Stomach smooth muscle (tissue), 2 donors: ENCODE results near the gene CDH12.

Experiments used
- H3K27ac ChIP-seq: one replicate; pipeline ENCODE4 v1.7.0; 2013; ENCODE audit warnings: mild to moderate bottlenecking, low read length, inconsistent platforms
- H3K27me3 ChIP-seq, 2 donors: one replicate each; pipeline ENCODE4 v1.7.0; 2013; ENCODE audit warnings: low read length in 2 of 2; ENCODE audit not compliant: insufficient read depth in 2 of 2, control insufficient read depth in 1 of 2
- H3K36me3 ChIP-seq, 2 donors: one replicate each; pipeline ENCODE4 v1.7.0; 2013; ENCODE audit warnings: low read length in 2 of 2; ENCODE audit not compliant: control insufficient read depth in 2 of 2, insufficient read depth in 2 of 2
- H3K4me1 ChIP-seq: one replicate; pipeline ENCODE4 v1.7.0; 2013; ENCODE audit warnings: low read length; ENCODE audit not compliant: control insufficient read depth, insufficient read depth
- H3K4me3 ChIP-seq, 2 donors: one replicate each; pipeline ENCODE4 v1.7.0; 2013; ENCODE audit warnings: low read length in 2 of 2
- H3K9ac ChIP-seq, 2 donors: one replicate each; pipeline ENCODE4 v1.7.0; 2013; ENCODE audit warnings: low read length in 2 of 2, mild to moderate bottlenecking in 1 of 2
- H3K9me3 ChIP-seq, 2 donors: one replicate each; pipeline ENCODE4 v1.7.0; 2013; ENCODE audit warnings: low read length in 2 of 2; ENCODE audit not compliant: control insufficient read depth in 2 of 2
- donor health status: healthy.
- donor health status: Pancreatic carcinoma.

Gene CDH12

DNA sequence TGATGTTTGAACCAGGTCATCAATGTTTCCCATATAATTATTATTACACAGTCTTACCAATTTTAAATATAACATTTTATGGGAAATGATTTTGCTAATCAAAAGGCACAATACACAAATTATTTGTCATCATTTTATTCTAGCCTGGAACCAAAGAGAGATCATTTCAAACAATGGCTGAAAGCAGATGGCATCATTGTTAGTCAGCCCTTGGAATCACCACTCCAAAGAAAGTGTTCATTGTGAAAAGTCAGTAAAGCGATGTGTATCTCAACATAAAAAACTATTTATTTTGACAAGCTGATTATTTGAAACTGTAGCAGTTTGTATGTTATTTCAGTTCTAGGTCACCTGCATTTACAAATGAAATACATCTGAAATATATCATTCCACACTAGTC, 1068.7 kb downstream of the CDH12 start:
- no peaks in the 10 kb centered on the region for H3K4me1 ChIP-seq
- no peaks in the 10 kb centered on the region for H3K36me3 ChIP-seq
- no peak overlapping the region for H3K9ac ChIP-seq
- no peak overlapping the region for H3K4me3 ChIP-seq
- no peaks in the 10 kb centered on the region for H3K27me3 ChIP-seq
- H3K27ac ChIP-seq, result no peak overlapping the region
- H3K9me3 ChIP-seq, result no peaks in the 10 kb centered on the region

DNA sequence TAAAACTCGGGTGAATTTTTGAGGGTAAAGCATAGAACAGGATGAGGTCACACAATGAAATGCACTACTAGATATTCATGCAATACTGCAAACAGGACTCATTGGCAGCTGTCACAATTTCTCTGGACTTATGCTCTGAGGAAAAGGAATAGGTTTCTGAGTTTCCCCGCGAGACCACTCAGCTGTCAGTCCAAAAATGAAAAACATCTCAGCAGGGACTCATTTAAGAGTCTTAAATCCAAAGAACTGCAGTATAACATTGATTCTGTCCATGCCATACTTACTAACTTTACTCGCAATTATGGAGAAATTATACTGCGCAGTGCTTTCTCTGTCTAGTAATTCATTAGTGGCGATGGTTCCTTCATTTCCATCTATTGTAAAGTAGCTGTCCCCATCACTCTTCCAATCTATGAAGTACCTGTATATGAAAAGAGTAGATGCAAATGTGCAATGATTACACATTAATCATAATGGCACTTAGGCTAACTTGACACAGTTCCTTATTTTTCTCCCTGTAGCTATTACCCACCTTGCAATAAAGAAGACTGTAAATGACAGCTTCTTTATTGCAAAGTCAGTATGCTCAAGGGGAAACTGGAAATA, 1070.0 kb downstream of the CDH12 start:
- H3K9me3 ChIP-seq, result no peaks in the 10 kb centered on the region
- H3K4me1 ChIP-seq, result no peaks in the 10 kb centered on the region
- H3K36me3 ChIP-seq, result no peaks in the 10 kb centered on the region
- no peaks in the 10 kb centered on the region for H3K27me3 ChIP-seq
- no peak overlapping the region for H3K27ac ChIP-seq
- H3K4me3 ChIP-seq, result no peak overlapping the region
- H3K9ac ChIP-seq, result no peak overlapping the region

DNA sequence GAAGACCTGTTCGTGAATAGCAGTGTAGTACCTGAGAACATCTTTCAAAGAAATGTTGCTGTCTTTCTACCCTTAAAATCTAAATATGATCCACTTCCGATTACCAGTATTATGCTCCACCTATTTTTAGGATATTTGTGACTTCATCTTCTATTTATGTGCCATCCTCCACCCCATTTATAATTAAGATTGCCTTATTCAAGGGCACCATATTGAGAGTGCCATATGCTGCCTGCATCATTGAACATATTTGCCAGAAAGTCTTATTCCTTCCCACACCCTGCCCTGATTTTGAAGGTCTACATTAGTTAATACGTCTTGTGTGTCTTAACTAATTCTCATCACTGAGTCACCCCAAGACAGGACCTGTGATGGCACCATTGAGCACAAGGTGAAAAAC, 1076.7 kb downstream of the CDH12 start:
- no peaks in the 10 kb centered on the region for H3K9me3 ChIP-seq
- H3K36me3 ChIP-seq, result no peaks in the 10 kb centered on the region
- H3K27me3 ChIP-seq, result no peaks in the 10 kb centered on the region
- H3K27ac ChIP-seq, result no peak overlapping the region
- H3K4me3 ChIP-seq, result no peak overlapping the region
- no peak overlapping the region for H3K9ac ChIP-seq
- no peaks in the 10 kb centered on the region for H3K4me1 ChIP-seq

DNA sequence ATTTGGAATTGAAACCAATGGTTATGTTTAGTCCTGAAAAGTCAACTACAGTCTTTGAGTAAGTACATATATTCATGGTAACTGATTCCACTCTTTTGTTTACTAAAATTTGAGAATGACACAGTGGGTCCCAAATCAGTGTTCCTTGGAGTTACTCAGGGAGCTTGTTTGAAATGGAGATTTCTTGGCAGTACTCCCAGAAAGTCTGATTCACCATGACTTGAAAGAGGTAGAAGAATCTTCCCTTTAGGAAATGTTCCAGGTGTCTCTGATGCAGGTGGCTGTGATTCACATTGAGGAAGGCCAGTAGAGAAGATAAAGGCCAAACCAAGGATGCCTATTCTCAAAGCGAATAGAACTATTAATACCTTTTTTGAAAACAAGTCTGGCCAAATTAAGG, 1078.3 kb downstream of the CDH12 start:
- H3K4me1 ChIP-seq, result no peaks in the 10 kb centered on the region
- H3K27ac ChIP-seq, result no peak overlapping the region
- H3K36me3 ChIP-seq, result no peaks in the 10 kb centered on the region
- no peak overlapping the region for H3K4me3 ChIP-seq
- H3K9ac ChIP-seq, result no peak overlapping the region
- no peaks in the 10 kb centered on the region for H3K9me3 ChIP-seq
- H3K27me3 ChIP-seq, result no peaks in the 10 kb centered on the region

DNA sequence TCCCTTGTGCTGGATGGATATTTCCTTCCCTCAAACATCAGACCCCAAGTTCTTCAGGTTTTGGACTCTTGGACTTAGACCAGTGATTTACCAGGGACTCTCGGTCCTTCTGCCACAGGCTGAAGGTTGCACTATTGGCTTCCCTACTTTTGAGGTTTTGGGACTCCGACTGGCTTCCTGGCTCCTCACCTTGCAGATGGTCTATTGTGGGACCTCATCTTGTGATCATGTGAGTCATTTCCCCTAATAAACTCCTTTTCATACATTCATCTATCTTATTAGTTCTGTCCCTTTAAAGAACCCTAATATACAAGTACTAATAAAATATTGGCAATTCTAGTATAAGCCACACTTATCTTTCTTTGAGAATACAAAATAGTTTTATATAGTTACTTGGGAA, 1078.9 kb downstream of the CDH12 start:
- Histone ChIP-seq H3K9me3 (no peaks in the 10 kb centered on the region), H3K27ac (no peak overlapping the region), H3K27me3 (no peaks in the 10 kb centered on the region), H3K9ac (no peak overlapping the region), H3K36me3 (no peaks in the 10 kb centered on the region), H3K4me3 (no peak overlapping the region), H3K4me1 (no peaks in the 10 kb centered on the region)

DNA sequence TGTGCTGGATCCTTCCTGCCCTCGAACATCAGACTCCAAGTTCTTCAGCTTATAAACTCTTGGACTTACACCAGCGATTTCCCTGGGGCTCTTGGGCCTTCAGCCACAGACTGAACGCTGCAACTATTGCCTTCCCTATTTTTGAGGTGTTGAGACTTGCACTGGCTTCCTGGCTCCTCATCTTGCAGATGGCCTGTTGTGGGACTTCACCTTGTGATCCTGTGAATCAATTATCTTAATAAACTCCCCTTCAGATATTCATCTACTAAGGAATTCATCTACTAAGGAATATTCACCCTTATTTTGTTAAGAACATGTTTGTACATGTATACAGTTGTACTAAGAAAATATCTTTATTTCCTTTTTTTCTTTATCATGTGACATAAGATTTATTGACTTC, 1079.7 kb downstream of the CDH12 start:
- Histone ChIP-seq H3K4me3 (no peak overlapping the region), H3K4me1 (no peaks in the 10 kb centered on the region), H3K27ac (no peak overlapping the region), H3K27me3 (no peaks in the 10 kb centered on the region), H3K9ac (no peak overlapping the region), H3K9me3 (no peaks in the 10 kb centered on the region), H3K36me3 (no peaks in the 10 kb centered on the region)

DNA sequence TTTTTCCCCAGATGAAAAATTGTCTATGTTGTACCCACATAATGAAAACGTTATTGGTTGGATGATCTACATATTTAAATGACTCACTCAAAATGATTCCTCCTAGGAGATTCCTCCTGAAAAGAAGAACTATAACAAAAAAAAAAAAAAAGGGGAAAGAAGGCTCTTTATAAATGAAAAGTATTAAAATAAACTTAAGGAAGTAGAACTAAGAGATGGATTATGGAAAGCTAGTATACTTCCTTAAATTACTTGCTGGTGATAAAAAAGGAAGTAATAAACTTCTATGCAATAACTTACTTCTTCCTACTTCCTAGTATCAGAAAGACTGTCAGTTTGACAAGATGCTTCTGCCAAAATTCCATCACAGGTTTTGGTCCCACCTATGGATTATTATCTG, 1087.7 kb downstream of the CDH12 start:
- H3K36me3 ChIP-seq, result no peaks in the 10 kb centered on the region
- no peak overlapping the region for H3K27ac ChIP-seq
- no peak overlapping the region for H3K4me3 ChIP-seq
- H3K4me1 ChIP-seq, result no peaks in the 10 kb centered on the region
- no peaks in the 10 kb centered on the region for H3K9me3 ChIP-seq
- no peak overlapping the region for H3K9ac ChIP-seq
- no peaks in the 10 kb centered on the region for H3K27me3 ChIP-seq

DNA sequence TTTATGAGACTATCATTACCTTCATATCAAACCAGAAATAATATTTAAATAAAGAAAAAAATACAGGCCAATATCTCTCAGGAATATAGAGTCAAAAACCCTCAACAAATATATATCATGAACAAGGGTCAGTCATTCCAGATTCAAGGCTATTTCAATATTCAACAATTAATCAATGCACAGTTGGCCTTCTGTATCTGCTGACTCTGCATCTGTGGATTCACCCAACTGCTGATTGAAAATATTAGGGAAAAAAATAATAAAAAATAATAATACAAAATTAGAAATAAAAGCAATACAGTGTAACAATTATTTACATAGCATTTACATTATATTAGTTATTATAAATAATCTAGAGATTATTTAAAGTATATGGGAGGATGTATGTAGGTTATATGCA, 1114.0 kb downstream of the CDH12 start:
- Histone ChIP-seq H3K4me1 (no peaks in the 10 kb centered on the region), H3K4me3 (no peak overlapping the region), H3K36me3 (no peaks in the 10 kb centered on the region), H3K9me3 (no peaks in the 10 kb centered on the region), H3K9ac (no peak overlapping the region), H3K27ac (no peak overlapping the region), H3K27me3 (no peaks in the 10 kb centered on the region)

DNA sequence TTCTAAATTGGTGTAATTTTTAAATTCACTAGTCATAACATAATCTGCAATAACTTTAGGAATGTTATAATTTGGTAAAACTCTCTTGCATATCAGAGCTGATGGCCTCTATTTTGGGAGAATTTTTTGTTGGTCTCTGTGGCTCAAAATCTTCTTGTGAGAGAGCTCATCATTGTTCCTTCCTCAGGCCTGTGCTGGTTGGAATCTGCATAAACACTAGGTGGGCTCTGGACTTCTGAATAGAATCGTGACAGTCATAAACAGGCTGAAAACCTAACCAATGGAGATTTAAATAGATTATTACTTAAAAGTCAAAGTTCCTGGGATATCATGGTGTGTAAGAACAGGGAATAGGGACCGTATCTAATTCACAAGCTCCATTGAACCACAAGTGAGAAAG, 1129.6 kb downstream of the CDH12 start:
- no peak overlapping the region for H3K27ac ChIP-seq
- no peak overlapping the region for H3K9ac ChIP-seq
- H3K27me3 ChIP-seq, result no peaks in the 10 kb centered on the region
- H3K4me3 ChIP-seq, result no peak overlapping the region
- no peaks in the 10 kb centered on the region for H3K36me3 ChIP-seq
- H3K4me1 ChIP-seq, result no peaks in the 10 kb centered on the region
- H3K9me3 ChIP-seq, result no peaks in the 10 kb centered on the region

DNA sequence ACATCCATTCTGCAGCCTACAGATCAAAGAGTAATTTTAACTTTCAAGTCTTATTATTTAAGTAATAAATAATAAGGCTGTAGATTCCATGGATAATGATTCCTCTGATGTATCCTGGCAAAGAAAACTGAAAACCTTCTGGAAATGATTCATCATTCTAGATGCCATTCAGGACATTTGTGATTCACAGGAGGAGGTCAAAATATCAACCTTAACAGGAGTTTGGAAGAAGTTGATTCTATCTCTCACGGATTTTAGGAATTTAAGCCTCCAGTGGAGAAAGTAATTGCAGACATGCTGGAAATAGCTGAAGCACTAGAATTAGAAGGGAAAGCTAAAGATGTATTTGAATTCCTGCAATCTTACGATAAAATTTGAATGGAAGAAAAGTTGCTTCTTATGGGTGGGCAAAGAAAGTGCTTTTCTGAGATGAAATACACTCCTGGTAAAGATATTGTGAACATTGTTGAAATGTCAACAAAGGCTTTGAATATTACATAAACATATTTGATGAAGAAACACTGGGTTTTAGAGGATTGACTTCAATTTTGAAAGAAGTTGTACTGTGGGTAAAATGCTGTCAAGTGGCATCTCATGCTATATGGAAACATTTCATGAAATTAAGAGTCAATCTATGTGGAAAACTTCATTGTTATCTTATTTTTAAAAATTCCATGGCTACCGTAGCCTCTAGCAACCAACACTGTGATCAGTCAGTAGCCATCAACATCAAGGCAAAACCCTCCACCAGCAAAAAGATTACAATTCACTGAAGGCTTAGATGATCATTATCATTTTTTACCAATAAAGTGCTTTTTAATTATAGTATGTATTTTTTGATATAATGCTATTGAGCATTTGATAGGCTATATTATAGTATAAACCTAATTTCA, 1141.0 kb downstream of the CDH12 start:
- no peaks in the 10 kb centered on the region for H3K27me3 ChIP-seq
- no peak overlapping the region for H3K4me3 ChIP-seq
- H3K4me1 ChIP-seq, result no peaks in the 10 kb centered on the region
- no peak overlapping the region for H3K9ac ChIP-seq
- H3K36me3 ChIP-seq, result no peaks in the 10 kb centered on the region
- H3K9me3 ChIP-seq, result no peaks in the 10 kb centered on the region
- H3K27ac ChIP-seq, result no peak overlapping the region

DNA sequence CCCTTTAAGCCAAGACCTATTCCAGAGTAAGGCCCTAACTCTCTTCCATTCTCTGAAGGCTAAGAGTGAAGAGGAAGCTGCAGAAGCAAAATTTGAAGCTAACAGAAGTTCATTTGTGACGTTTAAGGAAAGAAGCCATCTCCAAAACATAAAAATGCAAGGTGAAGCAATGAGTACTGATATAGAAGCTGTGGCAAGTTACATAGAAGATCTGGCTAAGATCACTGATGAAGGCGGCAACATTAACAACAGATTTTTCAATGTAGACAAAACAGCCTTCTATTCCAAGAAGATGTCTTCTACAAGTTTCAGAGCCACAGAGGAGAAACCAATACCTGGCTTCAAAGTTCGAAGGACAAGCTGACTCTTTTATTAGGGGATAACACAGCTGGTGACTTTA, 1143.4 kb downstream of the CDH12 start:
- no peak overlapping the region for H3K4me3 ChIP-seq
- H3K9ac ChIP-seq, result no peak overlapping the region
- H3K4me1 ChIP-seq, result no peaks in the 10 kb centered on the region
- H3K9me3 ChIP-seq, result no peaks in the 10 kb centered on the region
- no peaks in the 10 kb centered on the region for H3K27me3 ChIP-seq
- H3K27ac ChIP-seq, result no peak overlapping the region
- no peaks in the 10 kb centered on the region for H3K36me3 ChIP-seq
